Astrocyte of the cerebellum (primary cell): Measurements from ENCODE around the gene QRSL1.

Source experiments
- DNase-seq: peaks from one replicate; pipeline ENCODE4 v3.0.0-alpha.2; 2011; ENCODE audit warnings: low read depth
- H3K4me3 ChIP-seq: 2 replicates; pipeline ENCODE4 v1.5.1; 2011; ENCODE audit warnings: mild to moderate bottlenecking, low read depth, low read length, moderate library complexity
- in situ Hi-C: cut with HindIII; loops from 2 replicates; pipeline ENCODE4 v1.10.0; 2017; ENCODE audit warnings: low sequenced_read_pairs
- TF ChIP-seq, protein P1 (sequence below): IDR thresholded peaks from 2 replicates; pipeline ENCODE4 v1.5.1; 2012; ENCODE audit warnings: low read length, low read depth, moderate library complexity, mild to moderate bottlenecking; ENCODE audit errors: missing control alignments

QRSL1 gene

DNA sequence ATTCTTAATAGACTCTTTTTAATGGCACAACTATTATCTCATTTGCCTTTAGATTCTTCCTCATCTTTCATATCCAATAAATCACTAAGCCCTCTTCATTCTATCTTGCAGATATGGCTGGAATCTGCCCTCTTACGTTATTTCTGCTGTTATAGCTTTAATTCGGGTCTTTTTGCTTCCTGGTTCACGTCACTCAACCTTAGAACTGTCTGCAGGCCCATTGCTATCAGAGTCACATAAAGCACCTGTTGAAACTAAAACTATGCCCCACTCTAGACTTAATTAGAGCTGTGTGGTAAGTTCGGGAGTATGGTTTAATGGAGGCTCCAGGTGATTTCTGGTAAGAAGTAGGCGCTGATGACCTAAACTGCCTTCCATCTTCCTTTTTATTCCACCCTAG lies 988 bp downstream of the QRSL1 start:
- peak overlapping the region; percentile 89 for H3K4me3 ChIP-seq
- in situ Hi-C loops = loop anchor here (10.0 kb wide), 1 partner anchor 64 kb away; no protein-coding TSS in a partner anchor
- TF ChIP-seq, protein P1, sequence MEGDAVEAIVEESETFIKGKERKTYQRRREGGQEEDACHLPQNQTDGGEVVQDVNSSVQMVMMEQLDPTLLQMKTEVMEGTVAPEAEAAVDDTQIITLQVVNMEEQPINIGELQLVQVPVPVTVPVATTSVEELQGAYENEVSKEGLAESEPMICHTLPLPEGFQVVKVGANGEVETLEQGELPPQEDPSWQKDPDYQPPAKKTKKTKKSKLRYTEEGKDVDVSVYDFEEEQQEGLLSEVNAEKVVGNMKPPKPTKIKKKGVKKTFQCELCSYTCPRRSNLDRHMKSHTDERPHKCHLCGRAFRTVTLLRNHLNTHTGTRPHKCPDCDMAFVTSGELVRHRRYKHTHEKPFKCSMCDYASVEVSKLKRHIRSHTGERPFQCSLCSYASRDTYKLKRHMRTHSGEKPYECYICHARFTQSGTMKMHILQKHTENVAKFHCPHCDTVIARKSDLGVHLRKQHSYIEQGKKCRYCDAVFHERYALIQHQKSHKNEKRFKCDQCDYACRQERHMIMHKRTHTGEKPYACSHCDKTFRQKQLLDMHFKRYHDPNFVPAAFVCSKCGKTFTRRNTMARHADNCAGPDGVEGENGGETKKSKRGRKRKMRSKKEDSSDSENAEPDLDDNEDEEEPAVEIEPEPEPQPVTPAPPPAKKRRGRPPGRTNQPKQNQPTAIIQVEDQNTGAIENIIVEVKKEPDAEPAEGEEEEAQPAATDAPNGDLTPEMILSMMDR = no peak
- no peak for DNase-seq

DNA sequence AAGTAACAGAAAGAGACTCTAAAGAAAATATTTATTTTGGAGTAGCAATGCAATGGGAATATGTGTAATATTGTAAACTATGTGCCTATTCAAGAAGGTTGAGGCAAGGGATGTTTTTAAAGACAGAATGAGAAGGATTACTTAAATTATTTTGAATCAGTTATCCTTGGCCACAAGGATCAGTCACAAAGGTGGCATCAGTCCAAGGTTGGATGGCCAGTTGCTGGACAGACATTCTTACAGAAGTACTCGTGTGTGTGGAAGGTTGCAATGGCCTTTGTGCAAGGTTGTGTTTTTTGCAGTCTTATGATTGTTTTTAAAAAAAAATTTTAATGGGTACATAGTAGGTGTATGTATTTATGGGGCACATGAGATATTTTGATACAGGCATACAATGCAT lies 2.0 kb downstream of the QRSL1 start:
- in situ Hi-C loops = loop anchor here (10.0 kb wide), 1 partner anchor 63 kb away; no protein-coding TSS in a partner anchor
- no peak for DNase-seq
- H3K4me3 ChIP-seq = no peak overlapping the region
- TF ChIP-seq, protein P1 = no peak

DNA sequence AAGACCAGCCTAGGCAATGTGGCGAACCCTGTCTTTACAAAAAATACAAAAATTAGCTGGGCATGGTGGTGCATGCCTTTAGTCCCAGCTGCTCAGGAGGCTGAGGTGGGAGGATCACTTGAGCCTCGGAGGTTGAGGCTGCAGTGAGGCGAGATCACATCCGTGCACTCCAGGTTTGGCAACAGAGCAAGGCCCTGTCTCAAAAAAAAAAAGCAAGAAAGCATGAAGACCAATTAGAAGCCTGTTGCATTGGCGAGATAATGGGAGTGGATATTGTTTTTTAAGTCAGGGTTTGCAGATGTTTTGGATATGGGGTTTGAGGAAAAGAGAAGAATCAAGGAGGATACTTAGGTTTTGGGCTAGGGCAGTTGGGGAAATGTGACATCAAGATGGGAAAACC lies 5.2 kb downstream of the QRSL1 start:
- H3K4me3 ChIP-seq = no peak overlapping the region
- in situ Hi-C loops = loop anchor here (10.0 kb wide), 1 partner anchor 60 kb away; no protein-coding TSS in a partner anchor
- TF ChIP-seq, protein P1 = no peak
- no peak for DNase-seq

DNA sequence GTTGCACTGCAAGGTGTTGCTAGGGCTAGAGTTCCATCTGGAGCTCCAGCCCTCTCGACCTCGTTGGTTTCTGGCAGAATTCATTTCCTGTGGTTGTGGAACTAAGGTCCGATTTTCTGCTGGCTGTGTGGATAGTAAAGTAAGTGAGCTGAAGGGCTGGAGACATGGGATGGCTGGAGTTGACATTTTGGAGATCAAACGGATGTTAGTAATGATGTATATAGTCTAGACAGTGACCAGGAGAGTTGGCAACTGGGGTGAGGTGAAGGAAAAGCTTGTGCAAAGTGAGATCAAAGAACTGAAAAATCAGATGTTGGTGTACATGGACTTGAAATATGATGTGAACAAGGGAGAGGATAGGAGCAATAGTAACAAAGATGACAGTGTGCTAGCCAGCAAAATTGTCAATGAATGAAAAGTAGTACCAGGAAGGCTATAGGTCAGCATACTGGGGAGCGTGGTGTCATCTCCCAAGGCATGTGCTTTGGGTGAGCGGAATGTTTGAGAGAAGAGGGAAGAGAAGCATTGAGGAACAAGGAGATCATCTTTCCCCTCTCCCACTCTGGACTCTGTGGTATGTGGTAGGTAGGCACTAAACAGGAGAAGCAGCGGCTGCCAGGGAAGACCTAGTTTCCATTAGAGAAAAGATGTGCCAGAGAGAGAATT lies 7.8 kb downstream of the QRSL1 start:
- in situ Hi-C loops = loop anchor here (10.0 kb wide), 1 partner anchor 58 kb away; no protein-coding TSS in a partner anchor
- no peak for DNase-seq
- TF ChIP-seq, protein P1 = no peak
- no peak overlapping the region for H3K4me3 ChIP-seq

DNA sequence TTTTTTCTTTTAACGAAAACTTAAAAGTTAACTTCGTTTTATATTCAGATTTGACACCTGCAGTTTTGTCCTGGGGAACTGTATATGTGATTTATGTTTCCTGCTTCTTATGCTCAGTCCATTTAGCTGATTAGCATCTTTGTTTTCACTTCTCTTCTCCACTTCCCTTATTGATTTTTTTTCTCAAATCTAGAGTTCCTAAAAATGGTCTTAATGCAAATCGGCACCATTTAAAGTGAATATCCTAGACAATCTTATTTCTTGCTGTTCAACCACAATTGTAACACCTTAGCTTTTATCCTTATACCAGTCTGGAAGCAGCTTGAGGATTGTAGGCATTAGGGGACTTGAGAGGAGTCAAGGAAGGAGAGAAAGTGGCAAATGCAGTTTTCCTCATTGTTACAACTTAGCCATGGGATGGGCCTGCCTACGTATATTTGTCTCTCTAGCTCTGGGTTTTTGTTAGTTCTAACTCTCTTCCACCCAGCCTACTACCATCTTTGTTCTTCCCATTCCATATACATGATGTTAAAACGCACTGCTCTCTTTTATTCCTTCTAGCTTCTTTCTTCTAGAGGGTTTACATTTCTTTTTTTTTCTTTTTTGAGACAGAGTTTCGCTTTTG lies 8.5 kb downstream of the QRSL1 start:
- no peak for DNase-seq
- H3K4me3 ChIP-seq = no peak overlapping the region
- TF ChIP-seq, protein P1 = no peak
- in situ Hi-C loops = loop anchor here (10.0 kb wide), 1 partner anchor 57 kb away; no protein-coding TSS in a partner anchor

DNA sequence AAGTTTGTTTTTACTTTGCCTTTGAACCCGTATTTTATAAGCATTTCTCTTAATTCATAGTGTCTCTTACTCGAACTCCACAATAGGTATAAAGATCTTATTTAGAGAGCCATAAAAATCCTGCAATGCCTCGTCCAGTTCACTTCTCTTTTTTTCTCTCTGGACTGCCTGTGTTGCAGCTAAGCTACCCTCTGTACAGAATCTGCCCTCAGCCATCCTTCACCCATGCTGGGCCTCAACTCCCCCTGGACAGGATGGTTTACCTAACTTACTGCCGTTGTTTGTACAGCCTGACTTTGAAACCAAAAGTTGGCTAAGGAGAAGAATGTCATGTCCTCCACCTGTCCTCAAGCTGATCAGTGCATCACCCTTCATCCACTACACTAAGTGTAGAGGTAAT lies 10.4 kb downstream of the QRSL1 start:
- TF ChIP-seq, protein P1 = no peak
- in situ Hi-C loops = loop anchor here (10.0 kb wide), 1 partner anchor 55 kb away; no protein-coding TSS in a partner anchor
- no peak for DNase-seq
- no peak overlapping the region for H3K4me3 ChIP-seq
